HFFc6 (cell line): ENCODE measurements around the gene MOB3C. TPM values are rescaled to one million over a fixed set of nuclear protein-coding genes. Genes with fewer than 3 reads are reported as not detected.

Source experiments
- DNase-seq: peaks from one replicate; pipeline ENCODE4 v3.0.0-alpha.2; 2018
- H3K27ac Mint-ChIP-seq: 2 replicates; pipeline ENCODE4 v1.8.0; 2020; ENCODE audit warnings: mild to moderate bottlenecking, mixed read lengths
- H3K27me3 Mint-ChIP-seq: 2 replicates; pipeline ENCODE4 v1.8.0; 2021; ENCODE audit warnings: mild to moderate bottlenecking, moderate library complexity, mixed read lengths; ENCODE audit not compliant: insufficient read depth
- H3K36me3 Mint-ChIP-seq: 2 replicates; pipeline ENCODE4 v1.8.0; 2021; ENCODE audit warnings: low read depth, mixed read lengths
- H3K4me1 Mint-ChIP-seq: 2 replicates; pipeline ENCODE4 v1.8.0; 2020; ENCODE audit warnings: low read depth, mixed read lengths
- H3K4me3 Mint-ChIP-seq: 2 replicates; pipeline ENCODE4 v1.8.0; 2020; ENCODE audit warnings: mild to moderate bottlenecking, moderate library complexity, mixed read lengths
- H3K9me3 Mint-ChIP-seq: 2 replicates; pipeline ENCODE4 v1.8.0; 2020; ENCODE audit warnings: mild to moderate bottlenecking, mixed read lengths
- total RNA-seq, 6 experiments: library from RNA; stranded (reverse); fragmentation: NEBNext Ultra II Directional; extraction: Animal tissue kit (Norgen Biotek cat#: 25700); gene quantifications; 2 replicates in 1 of 6; 3 replicates in 5 of 6; pipeline ENCODE4 v1.2.3, GENCODE V29; 2021
- TF ChIP-seq, protein P1 (sequence below): fragments of 200-600 bp; sonication (generic); IDR thresholded peaks from 2 replicates; pipeline ENCODE4 v1.5.0; 2021; ENCODE audit warnings: antibody characterized with exemption, mild to moderate bottlenecking

The MOB3C gene
- total RNA-seq, 6 experiments from 2014 or later: 6.3 to 8.5 (median 7.2) TPM

- peak; percentile 94 for DNase-seq
- Mint-ChIP-seq H3K27me3 (no peaks in the 10 kb centered on the region), H3K36me3 (peaks cover 29% of the 10 kb centered on the region), H3K4me3 (peak overlapping the region; percentile 23; the same call in 1 of the 2 replicates), H3K27ac (peak overlapping the region; percentile 77), H3K4me1 (peaks cover 41% of the 10 kb centered on the region), H3K9me3 (no peaks in the 10 kb centered on the region)
- TF ChIP-seq, protein P1, sequence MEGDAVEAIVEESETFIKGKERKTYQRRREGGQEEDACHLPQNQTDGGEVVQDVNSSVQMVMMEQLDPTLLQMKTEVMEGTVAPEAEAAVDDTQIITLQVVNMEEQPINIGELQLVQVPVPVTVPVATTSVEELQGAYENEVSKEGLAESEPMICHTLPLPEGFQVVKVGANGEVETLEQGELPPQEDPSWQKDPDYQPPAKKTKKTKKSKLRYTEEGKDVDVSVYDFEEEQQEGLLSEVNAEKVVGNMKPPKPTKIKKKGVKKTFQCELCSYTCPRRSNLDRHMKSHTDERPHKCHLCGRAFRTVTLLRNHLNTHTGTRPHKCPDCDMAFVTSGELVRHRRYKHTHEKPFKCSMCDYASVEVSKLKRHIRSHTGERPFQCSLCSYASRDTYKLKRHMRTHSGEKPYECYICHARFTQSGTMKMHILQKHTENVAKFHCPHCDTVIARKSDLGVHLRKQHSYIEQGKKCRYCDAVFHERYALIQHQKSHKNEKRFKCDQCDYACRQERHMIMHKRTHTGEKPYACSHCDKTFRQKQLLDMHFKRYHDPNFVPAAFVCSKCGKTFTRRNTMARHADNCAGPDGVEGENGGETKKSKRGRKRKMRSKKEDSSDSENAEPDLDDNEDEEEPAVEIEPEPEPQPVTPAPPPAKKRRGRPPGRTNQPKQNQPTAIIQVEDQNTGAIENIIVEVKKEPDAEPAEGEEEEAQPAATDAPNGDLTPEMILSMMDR: no peak
Observed at GRCh38 chr1:46643368-46643775, 26.8 kb upstream of the MOB3C start.

DNA sequence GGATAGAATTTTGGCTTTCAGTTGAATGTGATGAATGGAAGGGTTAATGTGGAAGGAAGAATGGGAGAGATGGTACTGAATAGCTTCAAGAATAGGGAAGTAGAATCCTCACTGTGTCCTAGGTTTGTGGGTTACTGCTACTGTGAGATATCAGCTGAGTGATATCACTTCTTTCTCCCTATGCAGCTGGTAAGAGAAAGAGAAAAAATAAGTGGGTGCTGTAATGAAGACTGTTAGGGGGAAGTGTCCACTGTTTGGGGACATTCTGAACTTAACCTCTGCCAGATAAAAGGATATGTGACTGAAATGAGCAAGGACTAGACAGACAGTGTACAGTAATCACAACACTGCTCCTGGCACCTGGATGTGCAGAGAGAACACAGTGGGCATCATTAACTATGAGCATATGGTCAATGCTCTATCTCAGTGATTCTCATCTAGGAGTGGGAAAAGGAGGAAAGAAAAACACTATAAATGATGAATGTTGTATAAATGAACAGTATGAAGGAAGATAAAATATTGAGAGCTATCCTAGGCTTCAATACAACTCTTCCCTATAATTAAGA, 25.6 kb upstream of the MOB3C start:
- Mint-ChIP-seq H3K4me3 (no peak overlapping the region), H3K4me1 (peaks cover 37% of the 10 kb centered on the region), H3K27me3 (no peaks in the 10 kb centered on the region), H3K27ac (no peak overlapping the region), H3K36me3 (peaks cover 24% of the 10 kb centered on the region), H3K9me3 (no peaks in the 10 kb centered on the region)
- TF ChIP-seq, protein P1: no peak
- no peak for DNase-seq

- no peaks in the 10 kb centered on the region for H3K9me3 Mint-ChIP-seq
- H3K27ac Mint-ChIP-seq: no peak overlapping the region
- peaks cover 25% of the 10 kb centered on the region for H3K4me1 Mint-ChIP-seq
- no peaks in the 10 kb centered on the region for H3K27me3 Mint-ChIP-seq
- H3K4me3 Mint-ChIP-seq: no peak overlapping the region
- no peak for DNase-seq
- TF ChIP-seq, protein P1: no peak
- peaks cover 31% of the 10 kb centered on the region for H3K36me3 Mint-ChIP-seq
Observed at GRCh38 chr1:46639547-46639946, 22.9 kb upstream of the MOB3C start.

- peaks cover 21% of the 10 kb centered on the region for H3K4me1 Mint-ChIP-seq
- H3K27me3 Mint-ChIP-seq: no peaks in the 10 kb centered on the region
- no peak overlapping the region for H3K4me3 Mint-ChIP-seq
- no peaks in the 10 kb centered on the region for H3K9me3 Mint-ChIP-seq
- TF ChIP-seq, protein P1: no peak
- H3K27ac Mint-ChIP-seq: no peak overlapping the region
- DNase-seq: no peak
- H3K36me3 Mint-ChIP-seq: peaks cover 31% of the 10 kb centered on the region
Observed at GRCh38 chr1:46638921-46639320, 22.3 kb upstream of the MOB3C start.

DNA sequence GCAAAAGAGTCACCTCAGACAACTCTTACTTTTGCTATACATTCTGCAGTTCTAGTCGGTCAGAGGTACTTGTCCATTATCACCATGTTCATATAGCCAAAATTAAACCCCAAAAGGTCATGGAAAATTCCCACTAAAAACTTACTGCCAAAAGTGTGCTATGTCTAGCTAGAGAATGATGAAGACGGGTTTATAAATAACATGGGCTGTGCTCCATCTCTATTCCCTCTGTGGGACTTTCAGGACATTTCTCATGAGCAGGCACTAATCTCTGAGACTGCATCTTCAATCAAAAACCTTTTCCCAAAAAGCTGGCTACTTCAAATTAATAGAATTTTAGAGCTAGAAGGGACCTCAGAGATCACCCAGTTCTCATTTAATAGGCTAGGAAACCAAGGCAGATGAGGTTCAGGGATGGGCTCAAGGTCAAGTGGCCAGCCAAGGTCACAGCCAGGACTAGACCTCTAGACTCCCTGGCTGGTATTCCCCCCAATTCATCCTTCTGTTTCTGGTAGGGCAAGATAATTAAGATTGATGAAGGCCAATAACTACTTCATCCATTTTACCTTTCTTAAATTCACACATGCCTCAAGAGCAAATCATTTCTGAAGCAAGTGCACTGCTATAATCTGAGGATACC, 21.0 kb upstream of the MOB3C start:
- Mint-ChIP-seq H3K4me3 (no peak overlapping the region), H3K27me3 (no peaks in the 10 kb centered on the region), H3K27ac (no peak overlapping the region), H3K4me1 (peaks cover 7% of the 10 kb centered on the region), H3K36me3 (peaks cover 32% of the 10 kb centered on the region), H3K9me3 (no peaks in the 10 kb centered on the region)
- no peak for DNase-seq
- TF ChIP-seq, protein P1: no peak
